Activated naive CD4-positive, alpha-beta T cell treated with anti-CD3 and anti-CD28 coated beads for 36 hours (primary cell): ENCODE data around the gene LYSMD3. TPM values are rescaled to one million over a fixed set of nuclear protein-coding genes. Genes with fewer than 3 reads are reported as not detected.
A peak's percentile ranks its signal among the peaks of the same experiment; 100 is the strongest.

Experiments used
- CTCF ChIA-PET: fragments of 350-600 bp; sonication (Branson Sonifier 250); formaldehyde crosslinking; loops from one replicate; lab custom pipeline; 2021; ENCODE audit warnings: antibody characterized with exemption; lab: Charles Lee
- DNase-seq: peaks from one replicate; pipeline ENCODE4 v3.0.0-alpha.2; 2020
- H3K27ac Mint-ChIP-seq: one replicate; pipeline ENCODE4 v1.8.0; 2021; ENCODE audit warnings: mild to moderate bottlenecking, mixed read lengths
- H3K27me3 Mint-ChIP-seq: one replicate; pipeline ENCODE4 v1.8.0; 2021; ENCODE audit warnings: low read depth, mixed read lengths
- H3K36me3 Mint-ChIP-seq: one replicate; pipeline ENCODE4 v1.8.0; 2021; ENCODE audit warnings: low read depth, mixed read lengths
- H3K4me1 Mint-ChIP-seq: one replicate; pipeline ENCODE4 v1.8.0; 2021; ENCODE audit warnings: low read depth, mixed read lengths
- H3K4me3 Mint-ChIP-seq: one replicate; pipeline ENCODE4 v1.8.0; 2021; ENCODE audit warnings: mild to moderate bottlenecking, moderate library complexity, mixed read lengths
- H3K9me3 Mint-ChIP-seq: one replicate; pipeline ENCODE4 v1.8.0; 2021; ENCODE audit warnings: mixed read lengths
- intact Hi-C: fragments of 100-400 bp; cut with micrococcal nuclease; formaldehyde crosslinking; loops from one replicate; pipeline ENCODE4 v1.15.1; 2023
- total RNA-seq, 2 experiments: library from RNA; stranded (reverse); gene quantifications; one replicate each; pipeline ENCODE4 v1.2.3, GENCODE V29; 2021

Gene LYSMD3
- total RNA-seq, 2 experiments from 2014 or later = 10.2 to 11.1 TPM

DNA sequence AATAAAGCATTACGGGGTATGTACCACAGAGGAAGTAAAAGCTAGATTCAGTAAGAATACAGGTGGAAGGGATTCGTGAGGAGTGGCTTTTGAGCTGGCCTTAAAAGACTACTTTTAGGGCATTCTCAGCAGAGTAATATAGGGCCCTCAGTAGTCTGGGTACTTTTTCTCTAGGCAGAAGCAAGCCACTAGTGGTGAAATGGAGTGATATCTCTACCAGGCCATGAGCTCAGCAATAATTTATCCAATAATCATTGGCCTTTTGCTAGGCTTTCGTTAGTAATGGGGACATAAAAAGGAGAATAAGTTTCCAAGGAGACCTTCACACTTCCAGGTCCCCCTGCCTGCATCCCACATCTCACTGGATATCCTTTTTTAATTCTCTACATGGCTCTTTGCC is 53.0 kb downstream of the LYSMD3 start:
- Mint-ChIP-seq H3K4me1 (peaks cover 29% of the 10 kb centered on the region), H3K27me3 (no peaks in the 10 kb centered on the region), H3K36me3 (peaks cover 13% of the 10 kb centered on the region), H3K27ac (no peak overlapping the region), H3K4me3 (no peak overlapping the region), H3K9me3 (no peaks in the 10 kb centered on the region)
- DNase-seq = no peak
- CTCF ChIA-PET = no interaction called here
- intact Hi-C loops = loop anchor here (10.0 kb wide), 2 partner anchors 838 to 1592 kb away; partner anchors contain the start of gene MEF2C

DNA sequence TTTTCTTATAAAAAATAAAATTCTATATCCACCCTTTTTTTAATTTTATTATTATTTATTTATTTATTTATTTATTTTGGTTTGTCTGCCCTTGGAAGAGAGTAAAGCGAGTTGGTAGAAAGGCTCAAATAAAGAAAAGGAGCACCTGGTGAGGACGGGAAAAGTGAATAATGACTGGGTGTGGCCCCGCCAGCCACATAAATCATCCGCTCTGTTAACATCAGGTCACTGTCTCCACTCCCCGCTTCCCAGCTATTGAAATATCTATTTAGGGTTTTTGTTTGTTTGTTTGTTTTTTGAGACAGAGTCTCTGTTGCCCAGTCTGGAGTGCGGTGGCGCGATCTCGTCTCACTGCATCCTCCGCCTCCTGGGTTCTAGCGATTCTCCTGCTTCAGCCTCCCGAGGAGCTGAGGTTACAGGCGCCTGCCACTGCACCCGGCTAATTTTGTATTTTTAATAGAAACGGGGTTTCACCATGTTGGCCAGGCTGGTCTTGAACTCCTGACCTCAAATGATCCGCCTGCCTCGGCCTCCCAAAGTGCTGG is 53.9 kb downstream of the LYSMD3 start:
- H3K9me3 Mint-ChIP-seq = peaks cover 2% of the 10 kb centered on the region

DNA sequence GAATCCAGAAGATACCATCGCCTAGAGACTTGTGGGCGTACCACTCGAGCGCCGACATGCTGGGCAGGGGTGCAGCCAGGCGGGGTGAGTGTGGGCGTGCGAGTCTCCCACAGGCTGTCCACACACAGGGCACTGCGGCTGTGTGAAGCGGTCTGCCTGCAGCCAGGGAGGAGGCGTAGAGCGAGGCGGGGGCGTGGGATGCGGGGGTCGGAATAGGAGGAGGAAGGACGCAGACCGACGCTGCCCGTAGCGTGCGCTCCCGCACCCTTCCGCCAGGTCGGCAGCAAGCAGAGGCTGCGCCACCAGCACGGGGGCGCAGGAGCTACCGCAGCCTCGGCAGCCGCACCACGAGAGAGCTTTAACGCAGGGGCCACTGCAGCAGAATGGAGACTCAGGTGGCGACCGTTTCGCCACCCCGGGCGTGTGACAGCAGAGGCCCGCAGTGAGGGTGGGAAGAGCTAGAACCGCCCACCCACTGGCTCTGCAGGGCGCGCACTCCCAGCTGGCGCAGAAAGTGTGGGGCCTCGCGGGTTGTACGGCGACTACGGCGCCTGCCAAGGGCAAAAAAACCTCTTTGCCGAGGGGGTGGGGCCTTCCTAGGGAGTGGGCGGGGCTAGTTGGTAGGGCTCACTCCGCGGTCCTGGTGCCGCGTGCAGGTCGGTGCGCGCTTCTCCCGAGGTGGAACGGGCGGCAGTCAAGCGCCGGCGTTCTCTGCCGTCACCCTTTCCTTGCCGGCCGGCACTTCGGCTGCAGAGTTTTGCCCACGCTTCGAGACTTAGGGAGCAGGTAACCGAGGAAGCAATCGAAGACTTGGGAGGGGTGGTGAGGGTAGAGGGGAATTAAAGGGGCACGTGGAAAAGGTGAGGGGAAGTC is 54.9 kb downstream of the LYSMD3 start, which contains the start of the genes MBLAC2 and POLR3G:
Gene MBLAC2 (minus strand): TSS at position 537 of the 873 bp plus-strand sequence. CDS start 479 bp downstream, at position 58.
Gene POLR3G (plus strand): TSS at position 630 of the 873 bp plus-strand sequence. CDS start 10,704 bp downstream, outside the sequence.
- intact Hi-C loops = loop anchor here (1.0 to 10.0 kb wide), 6 partner anchors 34 to 1590 kb away; partner anchors contain the start of genes ARRDC3, CETN3, LYSMD3 and MEF2C
- H3K4me3 Mint-ChIP-seq = peak within 1 kb of the TSS; percentile 92
- peaks cover 12% of the 10 kb centered on the region for H3K9me3 Mint-ChIP-seq
- CTCF ChIA-PET = interaction anchor here (1.0 to 1.3 kb wide), 5 partner anchors 35 to 66 kb away, joined by 3 to 10 read pairs (median 4); partner anchors contain the start of genes CETN3 and LYSMD3
- DNase-seq = peak; percentile 96
- peaks cover 24% of the 10 kb centered on the region for H3K36me3 Mint-ChIP-seq
- no peaks in the 10 kb centered on the region for H3K27me3 Mint-ChIP-seq
- H3K4me1 Mint-ChIP-seq = peaks cover 33% of the 10 kb centered on the region
- H3K27ac Mint-ChIP-seq = peak within 1 kb of the TSS; percentile 85

More for the DNA sequence above, 53.9 kb downstream of the LYSMD3 start:
- H3K4me3 Mint-ChIP-seq = peak overlapping the region; percentile 92
- CTCF ChIA-PET = interaction anchor here (1.3 kb wide), 1 partner anchor 36 kb away, joined by 5 read pairs; no protein-coding TSS in a partner anchor
- peaks cover 22% of the 10 kb centered on the region for H3K36me3 Mint-ChIP-seq
- intact Hi-C loops = loop anchor here (10.0 kb wide), 2 partner anchors 839 to 1591 kb away; partner anchors contain the start of gene MEF2C
- no peaks in the 10 kb centered on the region for H3K27me3 Mint-ChIP-seq
- H3K27ac Mint-ChIP-seq = no peak overlapping the region
- DNase-seq = no peak
- H3K4me1 Mint-ChIP-seq = peaks cover 31% of the 10 kb centered on the region

DNA sequence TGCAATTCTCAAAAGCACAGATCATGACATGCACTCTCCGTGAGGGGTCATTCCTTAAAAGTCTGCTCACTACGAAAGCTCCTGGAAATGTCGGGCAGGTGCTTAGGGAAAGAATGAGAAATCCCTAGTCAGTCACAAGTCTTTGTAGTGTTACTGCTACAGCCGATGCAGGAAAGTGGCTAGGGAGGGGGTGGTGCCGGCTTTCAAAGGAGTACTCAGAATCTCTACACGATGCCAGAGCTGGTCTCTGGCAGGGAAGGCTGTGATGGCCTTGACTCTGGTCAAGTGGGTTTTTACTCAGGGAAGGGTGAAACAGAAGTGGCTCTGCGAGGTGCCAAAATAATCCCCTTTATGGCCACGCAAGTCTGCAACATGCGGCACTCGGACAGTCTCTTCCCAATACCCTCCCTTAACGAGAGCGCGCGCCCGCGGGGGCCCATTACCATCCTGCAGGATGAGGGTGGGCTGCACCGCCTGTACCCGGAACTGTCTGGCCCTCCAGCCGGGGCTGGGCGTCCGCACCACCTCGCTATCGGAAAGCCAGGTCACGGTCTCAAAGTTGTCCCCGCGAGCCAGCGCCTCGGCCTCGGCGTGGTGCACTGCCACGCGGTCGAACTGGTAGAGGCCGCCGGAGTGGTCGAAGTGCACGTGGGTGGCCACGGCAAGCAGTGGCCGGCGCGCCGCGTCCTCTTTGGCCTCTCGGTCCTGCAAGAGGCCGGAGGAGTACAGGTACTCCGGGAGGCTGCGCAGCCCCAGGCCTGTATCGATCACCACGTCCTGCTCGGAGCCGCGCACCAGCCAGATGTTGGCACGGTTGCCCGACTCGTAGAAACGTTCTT is 55.8 kb downstream of the LYSMD3 start:
- peaks cover 31% of the 10 kb centered on the region for H3K36me3 Mint-ChIP-seq
- intact Hi-C loops = loop anchor here (1.0 to 10.0 kb wide), 6 partner anchors 33 to 1589 kb away; partner anchors contain the start of genes ARRDC3, CETN3, LYSMD3 and MEF2C

DNA sequence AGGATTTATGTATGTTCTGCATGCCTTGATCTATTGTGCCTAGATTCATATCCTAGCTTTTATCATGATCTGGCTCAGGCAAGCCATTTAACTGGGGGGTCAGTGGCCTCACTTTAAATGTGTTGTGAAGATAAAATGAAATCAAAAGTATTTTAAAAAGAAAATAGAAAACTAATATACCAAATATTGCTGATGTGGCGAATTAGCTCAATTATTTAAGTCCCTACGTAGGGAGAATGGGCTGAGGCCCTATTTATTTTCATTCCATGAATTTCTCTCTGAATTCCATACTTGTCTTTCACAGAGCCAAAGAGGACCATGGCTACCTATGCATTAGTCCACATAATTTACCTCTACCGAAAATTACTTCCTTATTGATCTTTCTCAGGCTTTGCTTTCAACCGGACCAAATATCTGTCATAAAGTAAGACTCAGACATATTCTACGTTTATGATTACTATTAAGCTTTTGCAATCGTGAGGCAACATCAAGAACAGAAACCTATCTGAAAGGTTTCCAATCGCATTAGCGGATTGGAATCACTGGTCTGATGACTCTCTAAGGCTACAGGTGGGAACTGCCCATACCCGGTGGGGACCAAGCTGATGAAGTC is 56.5 kb downstream of the LYSMD3 start:
- H3K9me3 Mint-ChIP-seq = peaks cover 25% of the 10 kb centered on the region
- intact Hi-C loops = loop anchor here (10.0 kb wide), 2 partner anchors 842 to 1588 kb away; partner anchors contain the start of gene MEF2C
- peak overlapping the region; percentile 92 for H3K4me3 Mint-ChIP-seq
- peaks cover 36% of the 10 kb centered on the region for H3K36me3 Mint-ChIP-seq
- H3K27ac Mint-ChIP-seq = no peak overlapping the region
- H3K4me1 Mint-ChIP-seq = peaks cover 35% of the 10 kb centered on the region
- CTCF ChIA-PET = interaction anchor here (0.8 to 1.5 kb wide), 5 partner anchors 14 to 311 kb away, joined by 3 to 4 read pairs (median 3); no protein-coding TSS in a partner anchor
- DNase-seq = no peak
- no peaks in the 10 kb centered on the region for H3K27me3 Mint-ChIP-seq

More for the DNA sequence above, 55.8 kb downstream of the LYSMD3 start:
- H3K27ac Mint-ChIP-seq = peak overlapping the region; percentile 85
- H3K9me3 Mint-ChIP-seq = peaks cover 18% of the 10 kb centered on the region
- no peaks in the 10 kb centered on the region for H3K27me3 Mint-ChIP-seq
- DNase-seq = peak; percentile 50
- peak overlapping the region; percentile 92 for H3K4me3 Mint-ChIP-seq
- CTCF ChIA-PET = interaction anchor here (0.8 to 1.5 kb wide), 8 partner anchors 34 to 310 kb away, joined by 3 to 10 read pairs (median 3); partner anchors contain the start of genes CETN3 and LYSMD3
- peaks cover 33% of the 10 kb centered on the region for H3K4me1 Mint-ChIP-seq

Other genes starting within 250 kb of the LYSMD3 start
- 10 to 100 TPM; 41.9 to 45.3 TPM for gene CETN3, start 119.8 kb downstream of the LYSMD3 start, total RNA-seq
- 1 to 10 TPM; 2.4 to 2.8 TPM for gene MBLAC2, start 54.8 kb downstream of the LYSMD3 start, total RNA-seq
- 10 to 100 TPM; 10.1 to 13.6 TPM for gene POLR3G, start 54.7 kb downstream of the LYSMD3 start, total RNA-seq
- gene ADGRV1, start 29.2 kb upstream of the LYSMD3 start, total RNA-seq = not detected